IPS-15b (cell line): ENCODE measurements around the gene PTPRJ.

Source experiments
- H3K27me3 ChIP-seq: one replicate; pipeline ENCODE4 v1.6.1; 2013; ENCODE audit warnings: low read length; ENCODE audit not compliant: control insufficient read depth, insufficient read depth
- H3K36me3 ChIP-seq: one replicate; pipeline ENCODE4 v1.6.1; 2013; ENCODE audit warnings: low read length; ENCODE audit not compliant: control insufficient read depth, insufficient read depth
- H3K4me1 ChIP-seq: one replicate; pipeline ENCODE4 v1.6.1; 2013; ENCODE audit warnings: mild to moderate bottlenecking, low read length; ENCODE audit not compliant: control insufficient read depth, insufficient read depth
- H3K4me3 ChIP-seq: one replicate; pipeline ENCODE4 v1.5.1; 2013; ENCODE audit warnings: low read depth, low read length
- H3K9ac ChIP-seq: one replicate; pipeline ENCODE4 v1.6.1; 2013; ENCODE audit warnings: low read depth, mild to moderate bottlenecking, low read length
- H3K9me3 ChIP-seq: one replicate; pipeline ENCODE4 v1.6.1; 2013; ENCODE audit warnings: mild to moderate bottlenecking, low read length; ENCODE audit not compliant: control insufficient read depth, insufficient read depth

The PTPRJ gene

DNA sequence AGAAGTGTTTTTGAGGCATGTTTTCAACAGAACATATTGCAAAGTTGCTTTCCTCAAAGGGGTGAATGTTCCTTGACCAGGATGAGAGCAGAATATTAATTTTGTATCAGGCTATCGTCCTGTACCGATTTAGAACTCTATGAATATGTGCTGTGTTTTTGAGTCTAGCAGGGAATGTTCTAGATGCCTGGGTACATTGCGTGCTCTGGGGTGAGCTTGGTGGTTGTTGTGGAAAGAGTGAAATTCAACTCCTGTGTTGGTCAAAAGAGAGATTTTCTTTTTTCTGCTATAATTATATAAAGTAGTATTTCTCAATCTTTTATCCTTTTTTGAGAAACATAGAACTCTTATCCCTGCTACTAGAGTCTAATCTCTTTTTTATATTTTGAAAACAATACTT lies 185.1 kb downstream of the PTPRJ start:
- Histone ChIP-seq H3K27me3 (no peaks in the 10 kb centered on the region), H3K4me3 (no peak overlapping the region), H3K4me1 (no peaks in the 10 kb centered on the region), H3K36me3 (peaks cover 4% of the 10 kb centered on the region), H3K9me3 (no peaks in the 10 kb centered on the region), H3K9ac (no peak overlapping the region)

DNA sequence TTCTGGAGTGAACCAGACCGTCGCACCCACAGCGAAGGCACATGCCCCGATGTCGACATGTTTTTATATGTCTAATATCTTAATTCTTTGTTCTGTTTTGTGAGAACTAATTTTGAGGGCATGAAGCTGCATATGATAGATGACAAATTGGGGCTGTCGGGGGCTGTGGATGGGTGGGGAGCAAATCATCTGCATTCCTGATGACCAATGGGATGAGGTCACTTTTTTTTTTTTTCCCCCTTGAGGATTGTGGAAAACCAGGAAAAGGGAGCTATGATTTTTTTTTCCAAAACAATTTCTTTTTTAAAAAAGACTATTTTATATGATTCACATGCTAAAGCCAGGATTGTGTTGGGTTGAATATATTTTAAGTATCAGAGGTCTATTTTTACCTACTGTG lies 187.0 kb downstream of the PTPRJ start:
- H3K9me3 ChIP-seq = no peaks in the 10 kb centered on the region
- no peaks in the 10 kb centered on the region for H3K27me3 ChIP-seq
- no peak overlapping the region for H3K4me3 ChIP-seq
- H3K4me1 ChIP-seq = no peaks in the 10 kb centered on the region
- H3K9ac ChIP-seq = no peak overlapping the region
- H3K36me3 ChIP-seq = peaks cover 4% of the 10 kb centered on the region

DNA sequence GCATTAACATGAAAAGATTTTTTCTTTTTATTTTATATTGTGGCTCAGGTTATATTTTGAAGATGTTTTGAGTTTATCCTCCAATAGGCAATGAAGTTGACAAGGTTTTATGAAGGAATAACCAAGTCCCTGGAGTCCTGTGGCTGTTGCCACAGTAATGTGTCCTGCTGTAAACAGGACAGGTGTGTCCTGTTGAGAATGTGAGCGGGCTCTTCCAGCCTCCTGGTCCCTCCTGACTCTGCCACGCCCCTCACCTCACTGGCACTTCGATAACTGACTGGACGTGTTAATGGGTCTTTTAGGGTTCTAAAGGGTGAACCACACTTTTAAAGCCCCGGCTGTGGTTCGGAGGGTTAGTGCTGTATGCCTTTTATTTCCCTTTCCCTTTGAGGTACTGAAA lies 188.5 kb downstream of the PTPRJ start:
- H3K9ac ChIP-seq = no peak overlapping the region

DNA sequence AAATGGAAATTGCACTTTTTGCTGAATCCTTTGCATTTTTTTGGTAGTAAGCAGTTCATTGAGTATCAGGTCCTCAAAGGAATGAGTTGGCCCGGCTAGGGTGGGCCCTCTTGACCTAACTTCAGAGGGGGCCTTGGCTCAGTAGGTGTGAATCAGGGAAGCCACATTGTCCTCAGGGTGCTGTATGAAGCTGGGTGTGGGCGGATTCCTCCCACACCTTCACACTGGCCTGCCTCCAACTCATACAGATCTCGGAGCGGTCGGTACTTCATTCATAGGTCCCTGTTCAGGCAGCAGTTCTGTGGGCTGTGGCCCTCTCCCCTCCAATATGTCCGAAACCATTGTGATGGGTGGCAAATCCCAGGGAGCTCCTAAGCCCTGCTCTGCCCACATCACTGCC lies 188.9 kb downstream of the PTPRJ start:
- no peak overlapping the region for H3K4me3 ChIP-seq
- H3K9ac ChIP-seq = no peak overlapping the region
- H3K9me3 ChIP-seq = no peaks in the 10 kb centered on the region
- no peaks in the 10 kb centered on the region for H3K36me3 ChIP-seq
- H3K4me1 ChIP-seq = no peaks in the 10 kb centered on the region
- no peaks in the 10 kb centered on the region for H3K27me3 ChIP-seq

More for the DNA sequence above, 188.5 kb downstream of the PTPRJ start:
- no peaks in the 10 kb centered on the region for H3K9me3 ChIP-seq
- no peaks in the 10 kb centered on the region for H3K4me1 ChIP-seq
- no peaks in the 10 kb centered on the region for H3K36me3 ChIP-seq
- no peak overlapping the region for H3K4me3 ChIP-seq
- no peaks in the 10 kb centered on the region for H3K27me3 ChIP-seq

DNA sequence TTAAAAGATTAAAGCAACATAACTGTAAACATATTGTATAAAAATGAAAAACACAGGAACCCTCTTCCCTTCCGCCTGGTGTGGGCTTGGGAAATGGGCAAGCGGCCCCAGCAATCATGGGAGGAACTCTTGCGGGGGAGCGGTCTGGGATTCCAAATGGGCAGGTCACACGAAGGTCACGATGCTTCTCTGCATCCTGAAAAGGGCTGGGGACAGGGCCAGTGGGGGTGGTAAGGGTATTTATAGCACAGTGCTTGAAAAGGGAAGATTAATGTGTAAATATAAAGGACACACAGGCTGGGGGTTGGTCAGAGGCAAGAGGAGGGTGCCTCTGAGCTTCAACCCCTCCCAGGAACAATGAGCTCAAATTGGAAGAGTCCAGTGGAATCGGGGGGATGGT lies 189.4 kb downstream of the PTPRJ start:
- Histone ChIP-seq H3K36me3 (no peaks in the 10 kb centered on the region), H3K27me3 (no peaks in the 10 kb centered on the region), H3K9me3 (no peaks in the 10 kb centered on the region), H3K4me3 (no peak overlapping the region), H3K9ac (no peak overlapping the region), H3K4me1 (no peaks in the 10 kb centered on the region)

DNA sequence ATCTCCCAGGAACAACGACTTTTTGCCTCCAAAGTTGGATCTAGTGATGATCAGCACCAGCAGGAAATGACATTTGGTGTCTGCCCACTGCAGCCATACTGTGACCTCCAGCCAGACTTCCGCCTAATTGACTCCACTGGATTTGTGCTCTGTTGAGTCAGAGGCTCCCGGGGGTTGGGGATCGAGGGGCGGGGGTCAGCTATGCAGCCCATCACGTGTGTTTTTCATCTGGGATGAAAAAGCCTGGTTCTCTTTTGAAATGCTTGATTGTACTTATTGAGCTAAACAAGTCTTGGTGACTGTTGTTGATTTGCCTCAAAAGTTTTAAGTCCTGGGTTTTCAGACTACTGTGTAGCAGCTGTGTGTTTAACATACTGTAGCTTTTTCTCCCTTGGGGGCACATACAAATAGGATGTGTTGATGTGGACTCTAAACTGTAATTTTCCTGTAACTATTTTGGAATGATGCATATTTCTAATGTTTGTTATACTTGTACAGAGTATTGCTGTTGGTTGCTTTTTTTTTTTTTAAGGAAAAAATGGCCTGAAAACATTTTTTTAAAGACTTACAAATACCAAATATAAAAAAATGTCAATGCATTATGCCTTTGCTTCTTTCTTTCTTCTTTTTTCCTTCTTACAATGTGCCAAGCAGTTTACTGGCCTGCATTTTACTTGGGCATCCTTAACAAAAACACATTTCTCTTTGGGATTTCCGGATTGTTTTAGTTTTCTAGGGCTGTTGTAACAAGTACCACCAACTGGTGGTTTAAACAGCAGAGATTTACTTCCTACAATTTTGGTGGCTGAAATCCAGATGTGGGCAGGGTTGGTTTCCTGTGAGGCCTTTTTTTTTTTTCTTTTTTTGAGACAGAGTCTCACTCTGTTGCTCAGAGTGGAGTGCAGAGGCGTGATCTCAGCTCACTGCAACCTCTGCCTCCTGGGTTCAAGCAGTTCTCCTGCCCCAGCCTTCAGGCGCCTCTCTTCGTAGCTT lies 190.2 kb downstream of the PTPRJ start:
- Histone ChIP-seq H3K9ac (no peak overlapping the region), H3K4me1 (no peaks in the 10 kb centered on the region), H3K4me3 (no peak overlapping the region), H3K27me3 (no peaks in the 10 kb centered on the region), H3K36me3 (no peaks in the 10 kb centered on the region), H3K9me3 (no peaks in the 10 kb centered on the region)

DNA sequence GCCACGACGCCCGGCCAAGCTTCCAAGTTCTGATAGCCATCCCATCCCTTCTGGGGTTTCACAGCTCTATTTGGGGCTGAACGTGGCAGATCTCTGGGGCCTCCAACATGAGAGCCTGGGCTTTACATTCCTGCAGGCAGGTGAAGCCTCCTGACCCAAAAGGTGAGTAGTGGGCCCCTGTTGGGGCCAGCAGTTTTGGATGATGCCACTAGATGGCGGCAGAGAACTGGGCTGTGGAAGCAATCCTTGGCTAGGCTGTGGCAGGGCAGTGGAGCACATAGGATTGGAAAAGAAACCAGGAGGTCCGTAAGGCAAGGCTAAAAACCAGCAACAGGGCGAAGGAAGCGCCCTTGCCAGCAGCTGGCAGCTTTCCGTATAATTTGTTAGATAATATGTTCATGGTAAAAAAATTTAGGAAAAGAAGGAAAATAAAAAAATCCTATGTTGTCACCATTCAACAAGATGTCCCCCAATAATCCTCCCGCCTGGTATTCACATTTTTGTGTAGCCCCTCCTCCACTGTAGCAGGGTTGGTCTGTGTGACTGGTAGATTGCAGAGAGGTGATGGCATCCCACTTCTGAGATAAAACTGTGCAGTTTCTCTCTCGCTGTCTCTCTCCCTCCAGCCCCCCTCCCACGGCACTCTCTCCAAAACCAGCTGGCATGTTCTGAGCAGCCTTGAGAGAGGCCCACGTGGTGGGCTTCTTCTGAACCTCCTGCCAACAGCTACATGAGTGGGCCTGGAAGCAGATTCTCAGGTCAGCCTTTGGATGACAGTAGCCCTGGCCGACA lies 192.7 kb downstream of the PTPRJ start:
- H3K4me1 ChIP-seq = no peaks in the 10 kb centered on the region
- H3K9ac ChIP-seq = no peak overlapping the region
- H3K4me3 ChIP-seq = no peak overlapping the region
- no peaks in the 10 kb centered on the region for H3K36me3 ChIP-seq
- H3K9me3 ChIP-seq = no peaks in the 10 kb centered on the region
- no peaks in the 10 kb centered on the region for H3K27me3 ChIP-seq

DNA sequence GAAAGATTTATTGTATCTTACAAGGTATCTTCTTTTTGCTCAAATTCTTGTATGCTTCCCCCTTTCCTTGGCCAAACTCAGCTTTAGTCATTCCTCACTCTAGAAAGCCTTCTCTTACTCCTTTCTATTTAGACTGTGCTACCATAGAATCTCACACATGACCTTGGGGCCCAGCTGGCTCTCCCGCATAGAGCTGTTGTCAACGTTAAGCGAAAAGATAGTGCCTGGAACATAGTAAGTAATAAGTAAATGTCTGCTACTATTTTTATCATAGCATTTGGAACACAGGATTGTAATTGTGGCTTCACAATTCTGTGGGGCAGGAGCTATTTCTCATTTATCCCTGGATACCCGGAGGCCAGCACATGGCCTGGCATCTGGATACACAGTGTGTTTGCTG lies 197.3 kb downstream of the PTPRJ start:
- no peaks in the 10 kb centered on the region for H3K36me3 ChIP-seq
- H3K27me3 ChIP-seq = no peaks in the 10 kb centered on the region
- no peak overlapping the region for H3K9ac ChIP-seq
- no peak overlapping the region for H3K4me3 ChIP-seq
- no peaks in the 10 kb centered on the region for H3K4me1 ChIP-seq
- no peaks in the 10 kb centered on the region for H3K9me3 ChIP-seq

DNA sequence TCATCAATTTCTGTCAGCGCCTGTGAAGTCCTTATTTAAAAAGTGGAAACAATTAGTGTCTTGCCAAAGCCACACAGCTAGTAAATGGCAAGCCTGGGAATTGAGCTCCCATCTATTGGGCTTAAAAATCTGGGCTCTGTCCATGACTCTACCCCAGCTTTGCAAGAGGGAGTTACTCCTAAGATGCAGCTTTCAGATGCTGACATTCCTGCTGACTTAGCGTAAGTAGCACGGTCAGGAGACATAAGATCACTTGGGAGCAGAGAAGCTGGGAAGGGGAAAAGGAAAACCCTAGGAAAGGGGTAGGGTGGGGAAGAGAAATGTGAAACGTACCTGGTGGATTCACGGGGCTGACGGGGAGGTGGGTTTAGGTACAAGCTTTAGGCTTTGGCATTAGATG lies 200.3 kb downstream of the PTPRJ start:
- Histone ChIP-seq H3K9ac (no peak overlapping the region), H3K27me3 (no peaks in the 10 kb centered on the region), H3K9me3 (no peaks in the 10 kb centered on the region), H3K36me3 (no peaks in the 10 kb centered on the region), H3K4me3 (no peak overlapping the region), H3K4me1 (no peaks in the 10 kb centered on the region)

DNA sequence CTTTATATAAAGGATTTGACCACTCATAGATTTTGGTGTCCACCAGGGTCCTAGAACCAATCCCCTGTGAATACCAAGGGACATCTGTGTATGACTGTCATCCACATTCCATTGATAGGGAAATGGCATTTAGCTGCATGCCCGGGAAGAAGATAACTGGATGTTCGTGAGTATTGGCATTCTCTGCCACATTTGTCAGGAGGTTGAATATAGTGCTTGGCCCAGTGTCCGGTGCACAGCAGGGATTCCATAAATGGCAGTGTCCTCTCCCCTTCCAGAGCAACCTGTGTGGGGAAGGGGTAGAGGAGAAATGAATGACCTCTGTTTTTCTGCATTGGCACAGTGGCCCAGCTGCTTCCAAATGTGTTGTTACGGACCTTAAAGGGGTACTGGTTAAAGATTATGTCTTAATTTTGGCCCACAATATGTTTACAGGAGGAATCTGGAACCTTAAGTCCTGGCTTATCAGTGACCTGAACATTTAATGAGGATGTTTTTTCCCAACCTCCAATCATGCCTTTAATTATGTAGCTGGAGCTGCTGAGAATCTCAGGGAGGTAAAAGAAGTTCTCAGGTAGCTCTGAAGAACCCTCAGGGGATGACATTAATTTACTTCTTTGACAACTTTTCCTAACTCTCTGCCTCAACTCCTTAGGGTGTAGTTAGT lies 202.6 kb downstream of the PTPRJ start:
- Histone ChIP-seq H3K9me3 (no peaks in the 10 kb centered on the region), H3K36me3 (no peaks in the 10 kb centered on the region)

DNA sequence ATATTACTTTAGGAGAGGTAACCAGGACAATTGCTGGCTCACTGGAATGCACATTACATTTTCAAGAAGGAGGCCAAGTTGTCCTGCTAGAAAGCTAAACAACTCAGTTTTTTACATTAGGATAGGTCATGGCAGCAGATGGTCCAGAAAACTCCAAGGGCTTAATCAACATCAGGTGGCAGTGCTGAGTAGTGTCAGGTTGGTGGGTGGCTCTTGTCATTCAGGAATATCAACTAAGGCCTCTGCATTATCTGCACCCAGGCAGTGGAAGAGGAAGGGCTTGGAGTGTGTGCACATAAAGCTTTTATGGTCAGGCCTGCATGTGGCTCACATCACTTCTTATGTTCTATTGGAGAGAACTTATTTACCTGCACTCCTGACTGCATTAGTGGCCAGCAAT lies 204.1 kb downstream of the PTPRJ start:
- no peaks in the 10 kb centered on the region for H3K36me3 ChIP-seq
- no peak overlapping the region for H3K4me3 ChIP-seq
- no peaks in the 10 kb centered on the region for H3K9me3 ChIP-seq
- H3K9ac ChIP-seq = no peak overlapping the region
- no peaks in the 10 kb centered on the region for H3K4me1 ChIP-seq
- H3K27me3 ChIP-seq = no peaks in the 10 kb centered on the region

More for the DNA sequence above, 202.6 kb downstream of the PTPRJ start:
- Histone ChIP-seq H3K4me1 (no peaks in the 10 kb centered on the region), H3K27me3 (no peaks in the 10 kb centered on the region), H3K4me3 (no peak overlapping the region), H3K9ac (no peak overlapping the region)
